ENCODE data around the gene FOXB1. TPM values are rescaled to one million over a fixed set of nuclear protein-coding genes. Genes with fewer than 3 reads are reported as not detected.

The FOXB1 gene
- total RNA-seq, 2 experiments from 2014 or later, result 0.74 to 0.78 TPM

- peaks cover 4% of the 10 kb centered on the region for H3K36me3 Mint-ChIP-seq
- DNase-seq (no peak), ATAC-seq (ENCODE audit: low read depth) (no peak)
- no peak overlapping the region for H3K27ac Mint-ChIP-seq
- H3K4me1 Mint-ChIP-seq, result no peaks in the 10 kb centered on the region
- peaks cover 24% of the 10 kb centered on the region for H3K27me3 Mint-ChIP-seq
- peaks cover 8% of the 10 kb centered on the region for H3K9me3 Mint-ChIP-seq
- H3K4me3 Mint-ChIP-seq, result no peak overlapping the region
- POLR2A ChIA-PET, result no interaction called here
Observed at GRCh38 chr15:60052796-60053195, 48.7 kb downstream of the FOXB1 start.

- no peak for DNase-seq
- H3K36me3 Mint-ChIP-seq, result peaks cover under 1% of the 10 kb centered on the region
- H3K27me3 Mint-ChIP-seq, result peaks cover 24% of the 10 kb centered on the region
Observed at GRCh38 chr15:60054472-60054871, 50.4 kb downstream of the FOXB1 start.

More at GRCh38 chr15:60054472-60054871, 50.4 kb downstream of the FOXB1 start:
- no peak for ATAC-seq (ENCODE audit: low read depth)
- POLR2A ChIA-PET, result no interaction called here
- Mint-ChIP-seq H3K9me3 (peaks cover 7% of the 10 kb centered on the region), H3K4me3 (no peak overlapping the region), H3K4me1 (no peaks in the 10 kb centered on the region), H3K27ac (no peak overlapping the region)

All from activated naive CD8-positive, alpha-beta T cell treated with anti-CD3 and anti-CD28 coated beads, Interleukin-2, amount 10 ng/mL, durations not matched to agents 7 days and 5 days (primary cell).